A673 (cell line): ENCODE results near the gene CCR5AS.

Source experiments
- BruUV-seq: library from RNA; stranded (reverse); fragments of 400-500 nt; replicated peaks from 2 replicates; lab custom pipeline; 2021; lab: Mats Ljungman, UMichigan
- CTCF ChIA-PET: fragments of 300-600 bp; sonication (Branson Sonifier 250); formaldehyde crosslinking; loops from one replicate; lab custom pipeline; 2022; ENCODE audit warnings: antibody characterized with exemption; lab: Charles Lee
- POLR2A ChIA-PET: fragments of 300-600 bp; sonication (Branson Sonifier 250); formaldehyde crosslinking; loops from one replicate; lab custom pipeline; 2022; ENCODE audit warnings: antibody characterized with exemption; ENCODE audit not compliant: low non-redundant PET; lab: Charles Lee
- DNase-seq: peaks from one replicate; pipeline ENCODE4 v3.0.0-alpha.2; 2015; ENCODE audit warnings: low spot score
- H3K27ac ChIP-seq: fragments of 200-600 bp; sonication (generic); 2 replicates; pipeline ENCODE4 v1.5.1; 2016; ENCODE audit warnings: mixed run types, low read depth, mild to moderate bottlenecking, mixed read lengths, antibody characterized with exemption, low read length; ENCODE audit not compliant: poor library complexity, severe bottlenecking
- H3K27me3 ChIP-seq: fragments of 200-600 bp; sonication (generic); replicated peaks from 2 replicates; pipeline ENCODE4 v1.6.1; 2017; ENCODE audit warnings: mixed run types, low read depth, mild to moderate bottlenecking, mixed read lengths, antibody characterized with exemption, low read length; ENCODE audit not compliant: insufficient read depth, poor library complexity
- H3K36me3 ChIP-seq: fragments of 200-600 bp; sonication (generic); 2 replicates; pipeline ENCODE4 v1.6.1; 2016; ENCODE audit warnings: mixed run types, mild to moderate bottlenecking, mixed read lengths, antibody characterized with exemption, low read length; ENCODE audit not compliant: insufficient read depth, poor library complexity, severe bottlenecking
- H3K4me1 ChIP-seq: fragments of 200-600 bp; sonication (generic); 2 replicates; pipeline ENCODE4 v1.6.1; 2017; ENCODE audit warnings: mixed run types, mild to moderate bottlenecking, mixed read lengths, antibody characterized with exemption, low read length; ENCODE audit not compliant: insufficient read depth, poor library complexity, severe bottlenecking
- H3K4me3 ChIP-seq: fragments of 200-600 bp; sonication (generic); 2 replicates; pipeline ENCODE4 v1.5.1; 2016; ENCODE audit warnings: low read depth, mixed run types, mild to moderate bottlenecking, mixed read lengths, low read length; ENCODE audit not compliant: poor library complexity, severe bottlenecking
- H3K9me3 ChIP-seq: fragments of 200-600 bp; sonication (generic); 2 replicates; pipeline ENCODE4 v1.6.1; 2016; ENCODE audit warnings: mixed run types, low read depth, mild to moderate bottlenecking, mixed read lengths, antibody characterized with exemption, low read length; ENCODE audit not compliant: poor library complexity, severe bottlenecking
- CTCF ChIP-seq: fragments of 300-800, 200-600 bp; sonication (generic); conservative IDR thresholded peaks from 2 replicates; pipeline ENCODE4 v1.5.1; 2017; ENCODE audit warnings: low read depth, mild to moderate bottlenecking, antibody characterized with exemption, low read length, moderate library complexity, mixed read lengths
- EZH2 ChIP-seq: fragments of 200-600 bp; sonication (generic); IDR thresholded peaks from 2 replicates; pipeline ENCODE4 v1.6.1; 2017; ENCODE audit warnings: borderline replicate concordance, low read depth, mild to moderate bottlenecking, mixed read lengths, antibody characterized with exemption, low read length; ENCODE audit not compliant: poor library complexity, severe bottlenecking
- intact Hi-C: fragments of 100-400 bp; cut with micrococcal nuclease; formaldehyde crosslinking; loops from one replicate; pipeline ENCODE4 v1.10.0; 2022; ENCODE audit not compliant: unreplicated experiment

CCR5AS gene

GRCh38 chr3:46325645-46326300 is 81.1 kb downstream of the CCR5AS start:
- intact Hi-C loops: no loop called here
- Histone ChIP-seq H3K36me3 (no peaks in the 10 kb centered on the region), H3K27ac (no peak overlapping the region), H3K4me1 (no peaks in the 10 kb centered on the region), H3K9me3 (no peaks in the 10 kb centered on the region), H3K27me3 (no peaks in the 10 kb centered on the region), H3K4me3 (no peak overlapping the region)
- POLR2A ChIA-PET: no interaction called here
- no TSS peak for BruUV-seq
- no peak for TF ChIP-seq EZH2
- TF ChIP-seq CTCF: no peak
- no peak for DNase-seq
- CTCF ChIA-PET: no interaction called here

GRCh38 chr3:46324036-46324435 is 82.8 kb downstream of the CCR5AS start:
- CTCF ChIA-PET: no interaction called here
- Histone ChIP-seq H3K9me3 (no peaks in the 10 kb centered on the region), H3K27me3 (no peaks in the 10 kb centered on the region), H3K4me1 (no peaks in the 10 kb centered on the region), H3K36me3 (no peaks in the 10 kb centered on the region), H3K27ac (no peak overlapping the region), H3K4me3 (no peak overlapping the region)
- DNase-seq: no peak
- BruUV-seq: no TSS peak
- intact Hi-C loops: no loop called here
- POLR2A ChIA-PET: no interaction called here
- TF ChIP-seq CTCF (no peak), EZH2 (no peak)

- no peaks in the 10 kb centered on the region for H3K4me1 ChIP-seq
- intact Hi-C loops: no loop called here
- ChIA-PET POLR2A (no interaction called here), CTCF (no interaction called here)
- TF ChIP-seq EZH2: no peak
- no peak for TF ChIP-seq CTCF
- H3K27me3 ChIP-seq: no peaks in the 10 kb centered on the region
- H3K27ac ChIP-seq: no peak overlapping the region
- DNase-seq: no peak
- H3K9me3 ChIP-seq: no peaks in the 10 kb centered on the region
- H3K36me3 ChIP-seq: no peaks in the 10 kb centered on the region
- no TSS peak for BruUV-seq
- H3K4me3 ChIP-seq: no peak overlapping the region
These were observed 85.3 kb downstream of the CCR5AS start for GRCh38 chr3:46321461-46322104.
